CD14-positive monocyte (primary cell): ENCODE results near the gene PKD1L1. TPM values are rescaled to one million over a fixed set of nuclear protein-coding genes. Genes with fewer than 3 reads are reported as not detected.

ENCODE experiments used
- DNase-seq, 3 donors: peaks; one replicate each; pipeline ENCODE4 v3.0.0-alpha.2; 2011 to 2022
- H2AFZ ChIP-seq: 2 replicates; pipeline ENCODE4 v1.6.0; 2012; ENCODE audit warnings: mild to moderate bottlenecking, low read depth, low read length, inconsistent platforms; ENCODE audit not compliant: insufficient read depth, poor library complexity, severe bottlenecking
- H3K27ac ChIP-seq, 2 donors: 1 replicate in 1 of 2; 2 replicates in 1 of 2; pipeline ENCODE4 v1.5.1; 2012 to 2013; ENCODE audit warnings: low read length in 2 of 2, control low read depth in 1 of 2, inconsistent platforms in 1 of 2, low read depth in 1 of 2, mild to moderate bottlenecking in 1 of 2
- H3K27me3 ChIP-seq, 2 donors: one replicate each; pipeline versions ENCODE4 v1.6.0 to v1.6.1; 2011 to 2013; ENCODE audit warnings: low read length in 2 of 2; ENCODE audit not compliant: control insufficient read depth in 2 of 2, insufficient read depth in 2 of 2
- H3K36me3 ChIP-seq, 2 donors: replicated peaks in 1 of 2; 1 replicate in 1 of 2; 2 replicates in 1 of 2; pipeline versions ENCODE4 v1.5.1 to v1.6.1; 2012 to 2013; ENCODE audit warnings: low read length in 2 of 2, control low read depth in 1 of 2, inconsistent platforms in 1 of 2, mild to moderate bottlenecking in 1 of 2; ENCODE audit not compliant: insufficient read depth in 2 of 2, control insufficient read depth in 1 of 2
- H3K4me1 ChIP-seq, 2 donors: 1 replicate in 1 of 2; 2 replicates in 1 of 2; pipeline versions ENCODE4 v1.5.1 to v1.6.1; 2012 to 2013; ENCODE audit warnings: low read length in 2 of 2, control low read depth in 1 of 2, inconsistent platforms in 1 of 2, mild to moderate bottlenecking in 1 of 2, moderate library complexity in 1 of 2; ENCODE audit not compliant: insufficient read depth in 2 of 2, control insufficient read depth in 1 of 2
- H3K4me2 ChIP-seq: replicated peaks from 2 replicates; pipeline ENCODE3; 2012; ENCODE audit warnings: low read length, moderate library complexity, mild to moderate bottlenecking; ENCODE audit not compliant: poor library complexity, severe bottlenecking; ENCODE audit errors: extremely low read depth
- H3K4me3 ChIP-seq, 3 experiments: fragments of 200-600 bp in 1 of 3; sonication (generic) in 1 of 3; replicated peaks in 1 of 3; 1 replicate in 2 of 3; 2 replicates in 1 of 3; pipeline ENCODE4 v1.5.1; 2011 to 2013; ENCODE audit warnings: low read length in 3 of 3, mild to moderate bottlenecking in 3 of 3, control low read depth in 2 of 3, low read depth in 2 of 3, inconsistent platforms in 1 of 3, moderate library complexity in 1 of 3
- H3K79me2 ChIP-seq: 2 replicates; pipeline ENCODE4 v1.6.0; 2012; ENCODE audit warnings: mild to moderate bottlenecking, control low read depth, inconsistent platforms, low read length, moderate library complexity; ENCODE audit not compliant: insufficient read depth
- H3K9ac ChIP-seq: 2 replicates; pipeline ENCODE4 v1.6.0; 2017; ENCODE audit warnings: low read length, mild to moderate bottlenecking; ENCODE audit not compliant: insufficient read depth, poor library complexity, severe bottlenecking
- H3K9me3 ChIP-seq, 2 donors: replicated peaks in 1 of 2; 1 replicate in 1 of 2; 2 replicates in 1 of 2; pipeline versions ENCODE4 v1.5.1 to v1.6.1; 2012 to 2013; ENCODE audit warnings: low read length in 2 of 2, control low read depth in 1 of 2; ENCODE audit not compliant: control insufficient read depth in 1 of 2, insufficient read depth in 1 of 2
- H4K20me1 ChIP-seq: 2 replicates; pipeline ENCODE4 v1.6.0; 2012; ENCODE audit warnings: mild to moderate bottlenecking, low read length, control low read depth, moderate library complexity; ENCODE audit not compliant: insufficient read depth
- H3K27ac Mint-ChIP-seq, 7 donors: one replicate each; pipeline ENCODE4 v1.8.0; 2020; ENCODE audit warnings: mild to moderate bottlenecking in 7 of 7, mixed read lengths in 7 of 7, moderate library complexity in 6 of 7, inconsistent platforms in 2 of 7
- H3K27me3 Mint-ChIP-seq, 3 donors: one replicate each; pipeline ENCODE4 v1.8.0; 2021 to 2022; ENCODE audit warnings: low read depth in 3 of 3, mild to moderate bottlenecking in 3 of 3, mixed read lengths in 3 of 3, moderate library complexity in 3 of 3, inconsistent platforms in 1 of 3
- H3K36me3 Mint-ChIP-seq, 2 donors: one replicate each; pipeline ENCODE4 v1.8.0; 2020; ENCODE audit warnings: mixed read lengths in 2 of 2, inconsistent platforms in 1 of 2, mild to moderate bottlenecking in 1 of 2
- H3K4me1 Mint-ChIP-seq: one replicate; pipeline ENCODE4 v1.8.0; 2020; ENCODE audit warnings: mild to moderate bottlenecking, mixed read lengths
- H3K4me3 Mint-ChIP-seq, 2 donors: one replicate each; pipeline ENCODE4 v1.8.0; 2020; ENCODE audit warnings: mild to moderate bottlenecking in 2 of 2, mixed read lengths in 2 of 2, moderate library complexity in 1 of 2
- H3K9me3 Mint-ChIP-seq, 7 donors: one replicate each; pipeline ENCODE4 v1.8.0; 2020 to 2022; ENCODE audit warnings: mixed read lengths in 7 of 7, mild to moderate bottlenecking in 6 of 7, moderate library complexity in 6 of 7, inconsistent platforms in 2 of 7
- CTCF ChIP-seq: fragments of 200-600 bp; IDR thresholded peaks from one replicate; pipeline ENCODE4 v1.8.0; 2022; ENCODE audit warnings: antibody characterized with exemption, mild to moderate bottlenecking
- WGBS: methylation state at CpG from one replicate; pipeline ENCODE4 v1.1.5; 2013; ENCODE audit warnings: missing lambda C conversion rate; ENCODE audit not compliant: insufficient coverage; 5-methylcytosine and 5-hydroxymethylcytosine counted together
- intact Hi-C, 2 donors: fragments of 100-400 bp; cut with micrococcal nuclease; formaldehyde crosslinking; loops; one replicate each; pipeline versions ENCODE4 v1.15.0 to v1.15.1; 2023
- polyA plus RNA-seq, 3 donors: library from polyadenylated mRNA; depleted of rRNA in 1 of 3; unstranded in 2 of 3; stranded (reverse) in 1 of 3; fragments of 300-500 nt in 2 of 3; fragments of >200 nt in 1 of 3; fragmentation: Illumina TruSeq in 2 of 3; gene quantifications; 1 replicate in 2 of 3; 2 replicates in 1 of 3; pipeline ENCODE4 v1.2.3, GENCODE V29; 2012 to 2021

The PKD1L1 gene
- polyA plus RNA-seq, 3 donors, result 0.19 TPM; not detected in 2

DNA sequence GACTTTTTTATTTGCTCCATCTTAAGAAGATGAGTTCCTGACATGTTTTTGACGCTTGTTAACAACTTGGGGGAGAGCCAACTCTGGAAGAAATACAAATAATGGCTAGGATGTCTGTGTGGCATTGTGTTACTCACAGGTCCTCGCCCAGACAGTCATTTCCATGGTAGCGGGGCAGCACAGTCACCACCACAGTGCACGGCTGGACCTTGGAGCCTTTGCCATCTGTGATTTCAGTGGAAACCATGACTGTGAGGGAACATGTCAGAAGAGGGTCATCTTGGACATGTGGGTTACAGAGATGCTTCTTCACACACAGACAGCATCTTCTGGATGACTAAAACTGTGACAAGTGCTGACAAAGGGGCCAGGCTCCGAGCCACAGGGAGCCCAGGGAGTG lies 74.5 kb downstream of the PKD1L1 start:
- Histone ChIP-seq H2AFZ (no peak overlapping the region), H3K9ac (no peak overlapping the region), H3K79me2 (no peaks in the 10 kb centered on the region), H3K27ac (no peak overlapping the region), H3K9me3 (no peaks in the 10 kb centered on the region), H3K4me1 (no peaks in the 10 kb centered on the region), H3K27me3 (no peaks in the 10 kb centered on the region), H3K36me3 (no peaks in the 10 kb centered on the region), H4K20me1 (no peaks in the 10 kb centered on the region), H3K4me3 (no peak overlapping the region), H3K4me2 (no peak overlapping the region)
- H3K9me3 Mint-ChIP-seq, result no peaks in the 10 kb centered on the region
- H3K4me3 Mint-ChIP-seq, result no peak overlapping the region
- H3K27me3 Mint-ChIP-seq, result peaks cover 3 to 8% (median 6%) of the 10 kb centered on the region in 3 donors
- no peak overlapping the region for H3K27ac Mint-ChIP-seq
- no peak for TF ChIP-seq CTCF
- H3K4me1 Mint-ChIP-seq, result no peaks in the 10 kb centered on the region
- 91% methylated on average over 4 of the region's 5 CpGs for WGBS
- intact Hi-C loops, result no loop called here
- DNase-seq, result no peak
- H3K36me3 Mint-ChIP-seq, result no peaks in the 10 kb centered on the region

GRCh38 chr7:47867286-47867685 lies 81.0 kb downstream of the PKD1L1 start:
- H3K27me3 ChIP-seq, result no peaks in the 10 kb centered on the region
- H3K4me2 ChIP-seq, result no peak overlapping the region
- H3K4me1 Mint-ChIP-seq, result no peaks in the 10 kb centered on the region
- H3K79me2 ChIP-seq, result no peaks in the 10 kb centered on the region
- H2AFZ ChIP-seq, result no peak overlapping the region
- H4K20me1 ChIP-seq, result no peaks in the 10 kb centered on the region
- H3K4me3 ChIP-seq, result no peak overlapping the region
- H3K36me3 Mint-ChIP-seq, result no peaks in the 10 kb centered on the region
- no peaks in the 10 kb centered on the region for H3K9me3 ChIP-seq
- H3K36me3 ChIP-seq, result no peaks in the 10 kb centered on the region
- H3K27me3 Mint-ChIP-seq, result peaks cover 0 to 5% (median 2%) of the 10 kb centered on the region in 3 donors
- H3K4me3 Mint-ChIP-seq, result no peak overlapping the region
- no peak overlapping the region for H3K27ac ChIP-seq
- no peak for TF ChIP-seq CTCF
- no peak for DNase-seq
- no peaks in the 10 kb centered on the region for H3K4me1 ChIP-seq
- H3K9me3 Mint-ChIP-seq, result peaks cover 0 to 2% (median 0%) of the 10 kb centered on the region in 7 donors
- WGBS, result no CpG with 5 or more reads among the region's 3 CpGs
- no peak overlapping the region for H3K27ac Mint-ChIP-seq
- no peak overlapping the region for H3K9ac ChIP-seq
- intact Hi-C loops, result no loop called here
